A673 (cell line): Measurements from ENCODE around the gene MIA2.

Experiments used
- CTCF ChIP-seq: fragments of 300-800, 200-600 bp; sonication (generic); conservative IDR thresholded peaks from 2 replicates; pipeline ENCODE4 v1.5.1; 2017; ENCODE audit warnings: low read depth, mild to moderate bottlenecking, antibody characterized with exemption, low read length, moderate library complexity, mixed read lengths
- EZH2 ChIP-seq: fragments of 200-600 bp; sonication (generic); IDR thresholded peaks from 2 replicates; pipeline ENCODE4 v1.6.1; 2017; ENCODE audit warnings: borderline replicate concordance, low read depth, mild to moderate bottlenecking, mixed read lengths, antibody characterized with exemption, low read length; ENCODE audit not compliant: poor library complexity, severe bottlenecking

- TF ChIP-seq CTCF (no peak), EZH2 (no peak)
These were observed 39.2 kb downstream of the MIA2 start for GRCh38 chr14:39272918-39273317.
